GM12873 (cell line): ENCODE data around the gene TBC1D1.

Experiments
- CTCF ChIP-seq: IDR thresholded peaks from 2 replicates; pipeline ENCODE4 v1.5.1; 2012; ENCODE audit warnings: low read depth, mild to moderate bottlenecking, moderate library complexity, low read length, control low read depth; ENCODE audit not compliant: insufficient read depth; ENCODE audit errors: missing control alignments

TBC1D1 gene

GRCh38 chr4:38141808-38142500 lies 251.1 kb downstream of the TBC1D1 start:
- TF ChIP-seq CTCF: no peak

GRCh38 chr4:38144031-38144430 lies 253.1 kb downstream of the TBC1D1 start:
- no peak for TF ChIP-seq CTCF

GRCh38 chr4:38145033-38145678 lies 254.3 kb downstream of the TBC1D1 start:
- TF ChIP-seq CTCF: no peak

GRCh38 chr4:38145741-38146140 lies 254.9 kb downstream of the TBC1D1 start:
- no peak for TF ChIP-seq CTCF

GRCh38 chr4:38146383-38146782 lies 255.5 kb downstream of the TBC1D1 start:
- no peak for TF ChIP-seq CTCF

- no peak for TF ChIP-seq CTCF
These were observed 258.6 kb downstream of the TBC1D1 start for GRCh38 chr4:38149472-38149996.

- TF ChIP-seq CTCF: no peak
These were observed 259.2 kb downstream of the TBC1D1 start for GRCh38 chr4:38149997-38150671.
